RWPE1 (cell line): ENCODE measurements around the gene MSL3B.
A peak's percentile ranks its signal among the peaks of the same experiment; 100 is the strongest.

Source experiments
- CTCF ChIA-PET: fragments of 350-600 bp; sonication (Branson Sonifier 250); formaldehyde crosslinking; extraction: SDS; loops from one replicate; lab custom pipeline; 2021; lab: Yijun Ruan, JAX
- POLR2A ChIA-PET: fragments of 400-600 bp; formaldehyde crosslinking; extraction: SDS; loops from one replicate; lab custom pipeline; 2020; ENCODE audit warnings: antibody characterized with exemption; ENCODE audit not compliant: low non-redundant PET; lab: Yijun Ruan, JAX
- DNase-seq: peaks from one replicate; pipeline ENCODE4 v3.0.0; 2012; ENCODE audit warnings: low spot score
- H3K27ac ChIP-seq: fragments of 450-650 bp; 2 replicates; pipeline ENCODE4 v1.5.1; 2017
- TF ChIP-seq, protein P1 (sequence below): fragments of 450-650 bp; conservative IDR thresholded peaks from 2 replicates; pipeline ENCODE4 v1.5.1; 2017; ENCODE audit warnings: low read depth, mild to moderate bottlenecking

MSL3B gene

DNA sequence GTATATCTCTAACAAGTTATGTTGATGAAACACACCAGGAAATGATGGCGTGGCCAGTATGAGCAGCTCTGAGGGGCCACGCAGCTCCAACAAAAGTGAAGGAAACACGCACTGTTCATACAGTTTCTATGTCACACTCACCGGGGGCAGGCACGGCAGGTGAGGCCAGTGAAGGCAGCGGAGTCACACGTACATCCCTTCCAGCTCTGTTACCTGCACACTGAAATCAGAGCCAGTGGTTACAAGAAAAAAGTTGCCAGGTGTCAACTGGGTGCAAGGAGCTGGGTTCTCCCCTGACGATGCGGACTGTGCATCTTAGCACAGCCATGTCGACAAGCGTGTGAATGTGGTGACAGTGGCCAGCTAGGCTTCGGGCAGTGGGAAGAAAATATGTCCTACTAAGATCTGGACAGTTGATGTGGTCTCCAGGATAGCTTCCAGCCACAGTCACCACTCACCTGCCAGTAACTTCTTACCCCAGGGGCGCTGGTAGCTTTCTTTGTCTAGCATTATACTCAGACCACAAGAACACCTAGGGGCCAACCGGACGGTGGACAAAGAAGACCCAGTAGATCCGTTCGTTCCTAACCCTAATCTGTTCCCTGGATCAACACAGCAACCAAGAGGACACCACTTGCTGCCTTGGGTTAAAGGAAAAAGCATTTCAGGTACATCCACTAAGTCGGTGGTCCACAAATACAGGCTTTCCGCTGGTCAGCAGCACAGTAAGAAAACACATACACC lies 23.9 kb downstream of the MSL3B start:
- CTCF ChIA-PET, result interaction anchor here (0.6 kb wide), 1 partner anchor 18 kb away, joined by 4 read pairs; no protein-coding TSS in a partner anchor
- POLR2A ChIA-PET, result interaction anchor here (0.7 kb wide), 1 partner anchor 1445 kb away, joined by 3 read pairs; no protein-coding TSS in a partner anchor
- TF ChIP-seq, protein P1, sequence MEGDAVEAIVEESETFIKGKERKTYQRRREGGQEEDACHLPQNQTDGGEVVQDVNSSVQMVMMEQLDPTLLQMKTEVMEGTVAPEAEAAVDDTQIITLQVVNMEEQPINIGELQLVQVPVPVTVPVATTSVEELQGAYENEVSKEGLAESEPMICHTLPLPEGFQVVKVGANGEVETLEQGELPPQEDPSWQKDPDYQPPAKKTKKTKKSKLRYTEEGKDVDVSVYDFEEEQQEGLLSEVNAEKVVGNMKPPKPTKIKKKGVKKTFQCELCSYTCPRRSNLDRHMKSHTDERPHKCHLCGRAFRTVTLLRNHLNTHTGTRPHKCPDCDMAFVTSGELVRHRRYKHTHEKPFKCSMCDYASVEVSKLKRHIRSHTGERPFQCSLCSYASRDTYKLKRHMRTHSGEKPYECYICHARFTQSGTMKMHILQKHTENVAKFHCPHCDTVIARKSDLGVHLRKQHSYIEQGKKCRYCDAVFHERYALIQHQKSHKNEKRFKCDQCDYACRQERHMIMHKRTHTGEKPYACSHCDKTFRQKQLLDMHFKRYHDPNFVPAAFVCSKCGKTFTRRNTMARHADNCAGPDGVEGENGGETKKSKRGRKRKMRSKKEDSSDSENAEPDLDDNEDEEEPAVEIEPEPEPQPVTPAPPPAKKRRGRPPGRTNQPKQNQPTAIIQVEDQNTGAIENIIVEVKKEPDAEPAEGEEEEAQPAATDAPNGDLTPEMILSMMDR, result no peak
- no peak for DNase-seq
- no peak overlapping the region for H3K27ac ChIP-seq

DNA sequence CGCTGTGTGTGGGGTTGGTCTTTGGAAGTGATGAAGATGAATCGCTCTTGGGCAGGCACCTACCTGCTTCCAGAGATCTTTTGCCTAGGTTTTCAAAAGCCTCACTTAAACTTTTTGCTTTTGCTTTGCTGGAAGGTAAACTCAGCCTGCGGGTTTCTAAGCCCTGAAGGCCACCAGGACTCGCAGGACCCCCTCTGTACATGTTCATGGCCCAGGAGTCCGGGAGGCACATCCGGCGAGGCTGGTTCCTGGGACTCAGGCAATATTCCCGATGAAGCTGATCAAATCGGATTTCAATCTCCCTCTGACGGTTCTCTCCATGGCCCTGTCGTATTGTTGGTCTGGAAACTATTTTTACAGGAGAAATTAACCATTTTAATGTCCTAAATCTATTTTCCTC lies 27.0 kb downstream of the MSL3B start:
- H3K27ac ChIP-seq, result no peak overlapping the region
- TF ChIP-seq, protein P1, result no peak
- CTCF ChIA-PET, result no interaction called here
- POLR2A ChIA-PET, result no interaction called here
- no peak for DNase-seq

DNA sequence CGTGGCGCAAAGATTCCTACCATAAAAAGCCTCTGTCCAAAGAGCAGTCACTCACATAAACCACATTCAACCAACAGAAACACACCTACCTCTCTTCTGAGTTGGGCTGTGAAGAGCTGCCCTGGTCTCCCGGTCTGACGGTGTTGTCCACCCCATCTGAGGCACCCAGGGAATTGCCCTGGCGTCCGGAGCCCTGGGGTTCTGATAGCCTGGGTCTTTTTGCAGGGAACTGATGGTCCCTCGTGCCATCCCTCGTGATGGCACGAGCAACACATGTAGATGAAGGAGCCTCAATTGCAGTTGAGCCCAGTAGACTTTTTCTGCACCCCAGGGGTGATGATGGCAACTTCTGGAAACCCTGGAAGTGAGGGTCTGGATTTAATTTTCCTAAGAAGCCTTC lies 27.7 kb downstream of the MSL3B start:
- ChIA-PET CTCF (no interaction called here), POLR2A (no interaction called here)
- TF ChIP-seq, protein P1, result no peak
- H3K27ac ChIP-seq, result no peak overlapping the region
- DNase-seq, result no peak

DNA sequence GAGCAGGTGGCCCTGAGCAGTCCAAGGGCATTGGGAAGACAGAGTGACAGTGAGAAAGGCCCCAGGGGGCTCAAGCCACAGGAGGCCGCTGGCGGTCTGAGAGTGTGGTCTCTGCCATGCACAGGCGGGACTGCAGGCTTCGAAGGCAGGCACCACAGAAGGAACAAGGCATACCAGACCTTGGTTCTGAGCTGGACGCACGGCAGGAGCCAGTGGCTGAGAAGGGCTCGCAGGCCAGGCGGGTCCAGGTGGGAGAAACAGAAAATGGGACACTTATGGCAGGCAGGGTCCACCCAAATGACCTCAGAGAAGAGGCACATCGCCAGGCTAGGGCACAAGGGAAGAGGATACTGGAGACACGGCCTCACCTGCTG lies 28.8 kb downstream of the MSL3B start:
- DNase-seq, result no peak
- POLR2A ChIA-PET, result no interaction called here

DNA sequence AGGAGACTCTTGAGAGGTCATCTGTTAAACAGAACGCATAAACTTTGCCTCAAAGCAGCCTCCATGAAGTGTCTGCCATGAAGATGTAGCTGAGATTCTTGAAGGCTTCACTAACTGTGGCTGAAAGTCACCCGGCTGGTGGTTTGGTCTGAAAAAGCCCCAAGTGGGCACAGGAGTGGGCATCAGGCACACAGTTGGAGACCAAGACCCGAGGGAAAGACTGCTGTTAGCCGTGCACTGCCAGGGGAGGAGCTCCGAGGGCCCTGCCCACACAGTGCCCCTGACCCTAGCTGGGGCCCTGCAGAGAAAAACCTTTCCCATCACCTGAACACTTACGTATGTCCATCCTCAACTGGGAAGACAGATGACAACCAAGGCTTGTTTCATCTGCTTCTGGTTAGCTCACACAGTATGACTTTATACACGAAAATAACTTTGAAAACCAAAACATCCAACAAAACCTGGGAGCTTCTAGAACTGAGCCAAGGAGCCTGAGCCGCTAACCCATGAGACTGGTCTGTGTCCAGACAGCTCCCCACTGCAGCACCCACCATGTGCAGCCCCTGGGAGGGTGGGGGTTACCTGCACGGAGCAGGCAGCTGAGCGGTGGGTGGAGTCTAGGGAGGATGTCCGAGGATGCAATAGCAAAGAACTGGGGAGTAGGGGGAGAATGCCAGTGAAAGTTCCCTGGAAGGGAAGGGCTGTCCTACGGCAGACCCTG lies 29.3 kb downstream of the MSL3B start:
- POLR2A ChIA-PET, result no interaction called here
- TF ChIP-seq, protein P1, result no peak
- no peak for DNase-seq
- CTCF ChIA-PET, result no interaction called here
- H3K27ac ChIP-seq, result peak overlapping the region; percentile 15

More for the DNA sequence above, 28.8 kb downstream of the MSL3B start:
- TF ChIP-seq, protein P1, result no peak
- CTCF ChIA-PET, result no interaction called here
- peak overlapping the region; percentile 15 for H3K27ac ChIP-seq

DNA sequence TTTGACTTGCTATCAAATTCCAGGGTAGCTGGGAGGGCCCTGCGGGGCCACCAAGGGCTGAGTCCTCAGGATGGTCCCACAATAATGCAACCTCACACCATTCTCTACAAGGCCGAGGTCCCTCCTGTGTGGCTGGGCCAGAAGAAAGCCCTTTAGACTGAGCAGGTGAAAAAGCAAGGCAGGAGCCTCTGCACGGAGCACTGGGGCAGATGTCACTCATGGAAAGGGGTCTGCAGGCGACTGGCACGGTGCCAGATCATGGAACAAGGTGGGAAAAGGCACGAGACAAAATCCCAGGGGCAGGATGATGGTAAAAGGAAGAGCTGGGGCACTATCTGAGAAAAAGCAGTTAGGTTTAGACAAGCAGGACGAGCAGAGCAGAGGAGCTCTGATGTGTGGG lies 29.9 kb downstream of the MSL3B start:
- H3K27ac ChIP-seq, result peak overlapping the region; percentile 15; the same call in 1 of the 2 replicates
- no peak for DNase-seq
- TF ChIP-seq, protein P1, result no peak
- ChIA-PET POLR2A (no interaction called here), CTCF (no interaction called here)
